Measurements from ENCODE around the gene SYNPO2.
"Not testable (repeated sequence)": the region's sequence is repeated elsewhere in the genome, so short reads cannot be mapped to it uniquely, and the experiment has no call there.

Gene SYNPO2

GRCh38 chr4:119041396-119041795 lies 152.7 kb downstream of the SYNPO2 start:
- no peak for DNase-seq
- Mint-ChIP-seq H3K9me3 (no peaks in the 10 kb centered on the region), H3K4me1 (peaks cover 38% of the 10 kb centered on the region), H3K27me3 (ENCODE audit: low read depth, poor library complexity) (no peaks in the 10 kb centered on the region), H3K4me3 (no peak overlapping the region), H3K27ac (no peak overlapping the region), H3K36me3 (ENCODE audit: low read depth) (no peaks in the 10 kb centered on the region)
- TF ChIP-seq CTCF (IDR thresholded peaks at IDR 0.05), result no peak

GRCh38 chr4:119041951-119042560 lies 153.4 kb downstream of the SYNPO2 start:
- H3K4me1 Mint-ChIP-seq, result peaks cover 41% of the 10 kb centered on the region
- peak; percentile 47 for DNase-seq
- H3K27ac Mint-ChIP-seq, result no peak overlapping the region
- no peaks in the 10 kb centered on the region for H3K9me3 Mint-ChIP-seq
- TF ChIP-seq CTCF (IDR thresholded peaks at IDR 0.05), result peak; percentile 63
- no peak overlapping the region for H3K4me3 Mint-ChIP-seq
- no peaks in the 10 kb centered on the region for H3K36me3 Mint-ChIP-seq (ENCODE audit: low read depth)
- no peaks in the 10 kb centered on the region for H3K27me3 Mint-ChIP-seq (ENCODE audit: low read depth, poor library complexity)

- TF ChIP-seq CTCF (IDR thresholded peaks at IDR 0.05), result no peak
- Mint-ChIP-seq H3K9me3 (peaks cover 4% of the 10 kb centered on the region), H3K4me1 (peaks cover 25% of the 10 kb centered on the region), H3K36me3 (ENCODE audit: low read depth) (peaks cover 4% of the 10 kb centered on the region), H3K27ac (no peak overlapping the region), H3K27me3 (ENCODE audit: low read depth, poor library complexity) (no peaks in the 10 kb centered on the region), H3K4me3 (no peak overlapping the region)
- no peak for DNase-seq
Measured at GRCh38 chr4:119046263-119046662, 157.6 kb downstream of the SYNPO2 start.

GRCh38 chr4:119047059-119047458 lies 158.4 kb downstream of the SYNPO2 start:
- H3K9me3 Mint-ChIP-seq; DNase-seq; H3K27me3 Mint-ChIP-seq (ENCODE audit: low read depth, poor library complexity); H3K4me3 Mint-ChIP-seq; H3K36me3 Mint-ChIP-seq (ENCODE audit: low read depth); H3K27ac Mint-ChIP-seq: not testable (repeated sequence)
- peaks cover 20% of the 10 kb centered on the region for H3K4me1 Mint-ChIP-seq

GRCh38 chr4:119048446-119048845 lies 159.8 kb downstream of the SYNPO2 start:
- TF ChIP-seq CTCF (IDR thresholded peaks at IDR 0.05), result no peak
- peaks cover 4% of the 10 kb centered on the region for H3K36me3 Mint-ChIP-seq (ENCODE audit: low read depth)

GRCh38 chr4:119049342-119049741 lies 160.7 kb downstream of the SYNPO2 start:
- no peak for TF ChIP-seq CTCF (IDR thresholded peaks at IDR 0.05)
- Mint-ChIP-seq H3K36me3 (ENCODE audit: low read depth) (peaks cover 4% of the 10 kb centered on the region), H3K4me1 (peaks cover 5% of the 10 kb centered on the region), H3K27ac (no peak overlapping the region), H3K9me3 (peaks cover 4% of the 10 kb centered on the region), H3K4me3 (no peak overlapping the region), H3K27me3 (ENCODE audit: low read depth, poor library complexity) (no peaks in the 10 kb centered on the region)
- no peak for DNase-seq

More at GRCh38 chr4:119048446-119048845, 159.8 kb downstream of the SYNPO2 start:
- H3K9me3 Mint-ChIP-seq, result peaks cover 4% of the 10 kb centered on the region
- no peak overlapping the region for H3K27ac Mint-ChIP-seq
- H3K4me1 Mint-ChIP-seq, result peaks cover 6% of the 10 kb centered on the region
- H3K4me3 Mint-ChIP-seq, result no peak overlapping the region
- H3K27me3 Mint-ChIP-seq (ENCODE audit: low read depth, poor library complexity), result no peaks in the 10 kb centered on the region
- DNase-seq, result no peak

Data from nephron progenitor cell (in vitro differentiated cells).